Peyer's patch (tissue), 4 donors: ENCODE results near the gene C1orf52.

Experiments used
- POLR2A ChIP-seq, 2 donors: fragments of 450-650 bp; IDR thresholded peaks; one replicate each; pipeline ENCODE4 v1.5.1; 2017; ENCODE audit warnings: antibody characterized with exemption in 2 of 2, mild to moderate bottlenecking in 2 of 2, moderate library complexity in 2 of 2
- TF ChIP-seq, protein P1 (sequence below), 6 experiments: fragments of 450-650 bp in 4 of 6; fragments of 200-600 bp in 2 of 6; sonication (generic) in 1 of 6; IDR thresholded peaks; one replicate each; pipeline ENCODE4 v1.5.1; 2017 to 2019; ENCODE audit warnings: antibody characterized with exemption in 6 of 6, mild to moderate bottlenecking in 3 of 6, moderate library complexity in 1 of 6

DNA sequence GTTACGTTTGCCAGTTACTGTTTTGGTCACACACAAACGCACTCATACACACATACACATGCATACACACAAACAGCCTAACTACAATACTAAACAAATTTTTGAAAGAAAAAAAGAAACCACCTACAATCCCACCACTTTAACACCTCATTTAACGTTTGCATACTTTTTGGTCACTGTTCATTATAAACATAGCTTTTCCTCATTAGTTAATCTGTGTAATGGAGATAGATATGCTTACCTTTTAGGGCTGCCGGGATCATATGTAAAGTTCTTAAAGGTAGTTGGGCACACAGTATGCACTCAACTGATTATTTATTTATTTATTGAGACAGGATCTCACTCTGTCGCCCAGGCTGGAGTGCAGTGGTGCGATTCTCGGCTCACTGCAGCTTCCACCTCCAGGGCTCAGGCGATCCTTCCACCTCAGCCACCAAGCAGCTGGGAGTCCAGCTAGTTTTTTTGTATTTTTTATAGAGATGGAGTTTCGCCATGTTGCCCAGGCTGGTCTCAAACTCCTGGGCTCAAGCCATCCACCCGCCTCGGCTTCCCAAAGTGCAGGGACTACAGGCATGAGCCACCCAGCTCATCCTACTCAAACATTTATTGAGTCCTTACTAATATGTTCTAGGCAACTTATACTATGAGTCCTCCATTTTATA, 17.6 kb upstream of the C1orf52 start:
- TF ChIP-seq, protein P1, sequence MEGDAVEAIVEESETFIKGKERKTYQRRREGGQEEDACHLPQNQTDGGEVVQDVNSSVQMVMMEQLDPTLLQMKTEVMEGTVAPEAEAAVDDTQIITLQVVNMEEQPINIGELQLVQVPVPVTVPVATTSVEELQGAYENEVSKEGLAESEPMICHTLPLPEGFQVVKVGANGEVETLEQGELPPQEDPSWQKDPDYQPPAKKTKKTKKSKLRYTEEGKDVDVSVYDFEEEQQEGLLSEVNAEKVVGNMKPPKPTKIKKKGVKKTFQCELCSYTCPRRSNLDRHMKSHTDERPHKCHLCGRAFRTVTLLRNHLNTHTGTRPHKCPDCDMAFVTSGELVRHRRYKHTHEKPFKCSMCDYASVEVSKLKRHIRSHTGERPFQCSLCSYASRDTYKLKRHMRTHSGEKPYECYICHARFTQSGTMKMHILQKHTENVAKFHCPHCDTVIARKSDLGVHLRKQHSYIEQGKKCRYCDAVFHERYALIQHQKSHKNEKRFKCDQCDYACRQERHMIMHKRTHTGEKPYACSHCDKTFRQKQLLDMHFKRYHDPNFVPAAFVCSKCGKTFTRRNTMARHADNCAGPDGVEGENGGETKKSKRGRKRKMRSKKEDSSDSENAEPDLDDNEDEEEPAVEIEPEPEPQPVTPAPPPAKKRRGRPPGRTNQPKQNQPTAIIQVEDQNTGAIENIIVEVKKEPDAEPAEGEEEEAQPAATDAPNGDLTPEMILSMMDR (IDR thresholded peaks at IDR 0.05) = peak in 1 of 6 experiments; percentile 9
- no peak for TF ChIP-seq POLR2A (IDR thresholded peaks at IDR 0.05)
